SK-N-SH (cell line): ENCODE results near the gene ABCB1. TPM values are rescaled to one million over a fixed set of nuclear protein-coding genes. Genes with fewer than 3 reads are reported as not detected.

Experiments
- CTCF ChIA-PET: fragments of 300-600, 350-600 bp; formaldehyde crosslinking; extraction: SDS; loops from one replicate; lab custom pipeline; 2021; lab: Yijun Ruan, JAX
- POLR2A ChIA-PET: fragments of 350-600 bp; sonication (Branson Sonifier 250); formaldehyde crosslinking; extraction: SDS; loops from one replicate; lab custom pipeline; 2020; ENCODE audit warnings: antibody characterized with exemption, inconsistent platforms; lab: Yijun Ruan, JAX
- DNase-seq: peaks from one replicate; pipeline ENCODE4 v3.0.0; 2012
- H2AFZ ChIP-seq: fragments of 200-600 bp; sonication (generic); 2 replicates; pipeline ENCODE4 v1.8.1; 2016; ENCODE audit warnings: antibody characterized with exemption, mild to moderate bottlenecking, low read depth
- H3F3A ChIP-seq: fragments of 200-600 bp; sonication (generic); replicated peaks from 2 replicates; pipeline ENCODE3; 2016; ENCODE audit warnings: antibody characterized with exemption, mild to moderate bottlenecking; ENCODE audit not compliant: insufficient read depth
- H3K27ac ChIP-seq, 2 experiments: fragments of 200-500 bp in 1 of 2; fragments of 200-600 bp in 1 of 2; sonication (Bioruptor generic) in 1 of 2; sonication (generic), shearing (Covaris generic) in 1 of 2; 2 replicates each; pipeline versions ENCODE4 v1.5.1 to v1.6.1; 2014 to 2016; ENCODE audit warnings: low read depth in 2 of 2, inconsistent platforms in 1 of 2, low read length in 1 of 2, mild to moderate bottlenecking in 1 of 2, mixed read lengths in 1 of 2
- H3K27me3 ChIP-seq: fragments of 200-600 bp; sonication (generic), shearing (Covaris generic); 2 replicates; pipeline ENCODE4 v1.6.1; 2016; ENCODE audit warnings: mixed run types; ENCODE audit not compliant: insufficient read depth
- H3K36me3 ChIP-seq, 2 experiments: fragments of 200-500 bp in 1 of 2; fragments of 200-600 bp in 1 of 2; sonication (Bioruptor generic) in 1 of 2; sonication (generic) in 1 of 2; replicated peaks in 1 of 2; 2 replicates each; pipeline versions ENCODE3 to v1.5.1; 2014 to 2016; ENCODE audit warnings: low read length in 1 of 2, mild to moderate bottlenecking in 1 of 2; ENCODE audit not compliant: insufficient read depth in 2 of 2, control insufficient read depth in 1 of 2
- H3K4me1 ChIP-seq, 2 experiments: fragments of 200-500 bp in 1 of 2; fragments of 200-600 bp in 1 of 2; sonication (Bioruptor generic) in 1 of 2; sonication (generic), shearing (Covaris generic) in 1 of 2; 2 replicates each; pipeline versions ENCODE4 v1.5.1 to v1.6.1; 2014 to 2016; ENCODE audit warnings: low read depth in 1 of 2, low read length in 1 of 2, mixed run types in 1 of 2; ENCODE audit not compliant: insufficient read depth in 2 of 2, control insufficient read depth in 1 of 2
- H3K4me2 ChIP-seq: fragments of 200-600 bp; sonication (generic), shearing (Covaris generic); 2 replicates; pipeline ENCODE4 v1.6.1; 2017; ENCODE audit warnings: mixed run types
- H3K4me3 ChIP-seq, 2 experiments: fragments of 200-500 bp in 1 of 2; fragments of 200-600 bp in 1 of 2; sonication (Bioruptor generic) in 1 of 2; sonication (generic), shearing (Covaris generic) in 1 of 2; 2 replicates each; pipeline versions ENCODE4 v1.5.1 to v1.8.1; 2014 to 2016; ENCODE audit warnings: low read depth in 2 of 2, inconsistent platforms in 1 of 2, low read length in 1 of 2, mild to moderate bottlenecking in 1 of 2, mixed read lengths in 1 of 2, moderate library complexity in 1 of 2
- H3K79me2 ChIP-seq: fragments of 200-600 bp; sonication (generic); 2 replicates; pipeline ENCODE4 v1.8.1; 2017; ENCODE audit warnings: mild to moderate bottlenecking; ENCODE audit not compliant: insufficient read depth
- H3K9ac ChIP-seq: fragments of 200-600 bp; sonication (generic); 2 replicates; pipeline ENCODE4 v1.6.1; 2017; ENCODE audit warnings: mixed run types
- H3K9me2 ChIP-seq: fragments of 200-600 bp; sonication (generic); 2 replicates; pipeline ENCODE4 v1.6.1; 2017; ENCODE audit warnings: mixed run types
- H3K9me3 ChIP-seq: fragments of 200-600 bp; sonication (generic); 2 replicates; pipeline ENCODE4 v1.6.1; 2017; ENCODE audit warnings: mixed run types, mild to moderate bottlenecking, moderate library complexity
- H4K20me1 ChIP-seq: fragments of 200-600 bp; sonication (generic); 2 replicates; pipeline ENCODE4 v1.6.1; 2017; ENCODE audit warnings: mild to moderate bottlenecking, mixed run types; ENCODE audit not compliant: insufficient read depth
- CHD2 ChIP-seq: fragments of 150-350 bp; IDR thresholded peaks from 2 replicates; pipeline ENCODE4 v1.6.1; 2018; ENCODE audit warnings: low read length; ENCODE audit not compliant: partially characterized antibody
- FOSL2 ChIP-seq: IDR thresholded peaks from 2 replicates; pipeline ENCODE4 v1.4.0; 2012; ENCODE audit warnings: low read depth, mild to moderate bottlenecking, moderate library complexity, borderline replicate concordance
- GATA2 ChIP-seq: sonication (generic); formaldehyde crosslinking; IDR thresholded peaks from 2 replicates; pipeline ENCODE4 v1.5.0; 2020; ENCODE audit warnings: mild to moderate bottlenecking, missing genetic modification reagents
- IRF3 ChIP-seq: fragments of 150-350 bp; IDR thresholded peaks from 2 replicates; pipeline ENCODE4 v1.6.1; 2016; ENCODE audit warnings: mild to moderate bottlenecking, low read depth, low read length
- POLR2AphosphoS5 ChIP-seq: IDR thresholded peaks from 2 replicates; pipeline ENCODE4 v1.6.1; 2012; ENCODE audit warnings: low read depth, low read length
- RAD21 ChIP-seq: IDR thresholded peaks from 2 replicates; pipeline ENCODE4 v1.6.1; 2012; ENCODE audit warnings: mild to moderate bottlenecking, low read length
- RCOR1 ChIP-seq: fragments of 150-350 bp; IDR thresholded peaks from 2 replicates; pipeline ENCODE4 v1.6.1; 2017; ENCODE audit warnings: antibody characterized with exemption, low read length
- RFX5 ChIP-seq: IDR thresholded peaks from 2 replicates; pipeline ENCODE4 v1.6.1; 2012; ENCODE audit warnings: mild to moderate bottlenecking, improper control_type of control experiment, low read length
- SIN3A ChIP-seq: IDR thresholded peaks from 2 replicates; pipeline ENCODE4 v1.6.1; 2012; ENCODE audit warnings: low read depth, mild to moderate bottlenecking, low read length, moderate library complexity, borderline replicate concordance
- TCF12 ChIP-seq: IDR thresholded peaks from 2 replicates; pipeline ENCODE4 v1.4.0; 2012
- ZBTB33 ChIP-seq: IDR thresholded peaks from 2 replicates; pipeline ENCODE4 v1.4.0; 2012; ENCODE audit warnings: low read depth, borderline replicate concordance
- WGBS: methylation state at CpG from one replicate; pipeline ENCODE4 v1.1.6; 2017; ENCODE audit warnings: low lambda C conversion rate; 5-methylcytosine and 5-hydroxymethylcytosine counted together
- polyA plus RNA-seq, 3 experiments: library from polyadenylated mRNA; depleted of rRNA; stranded (reverse); fragments of >200 nt; gene quantifications; 2 replicates each; pipeline ENCODE4 v1.2.3, GENCODE V29; 2012

ABCB1 gene
- polyA plus RNA-seq, 1 of the 3 experiments (the other 2 are of a cell fraction): 2.0 TPM

- Histone ChIP-seq H3K4me2 (no peak overlapping the region), H3K27ac (no peak overlapping the region), H3K9me3 (no peaks in the 10 kb centered on the region), H2AFZ (no peak overlapping the region), H3K9ac (no peak overlapping the region), H3K9me2 (no peaks in the 10 kb centered on the region; the same call in 1 of the 2 replicates), H3K27me3 (no peaks in the 10 kb centered on the region), H3K36me3 (peaks cover 0 to 28% of the 10 kb centered on the region in 2 experiments), H3K79me2 (no peaks in the 10 kb centered on the region), H3K4me3 (no peak overlapping the region), H3F3A (no peaks in the 10 kb centered on the region), H4K20me1 (no peaks in the 10 kb centered on the region), H3K4me1 (no peaks in the 10 kb centered on the region; a peak in 2 of 4 replicates)
- ChIA-PET CTCF (interaction anchor here (1.0 kb wide), 1 partner anchor 16 kb away, joined by 3 read pairs; no protein-coding TSS in a partner anchor), POLR2A (no interaction called here)
- TF ChIP-seq TCF12 (no peak), RAD21 (no peak)
- WGBS: 45% methylated on average over 4 of the region's 4 CpGs
- DNase-seq: no peak
These were observed 39.0 kb downstream of the ABCB1 start for GRCh38 chr7:87561702-87562101.

DNA sequence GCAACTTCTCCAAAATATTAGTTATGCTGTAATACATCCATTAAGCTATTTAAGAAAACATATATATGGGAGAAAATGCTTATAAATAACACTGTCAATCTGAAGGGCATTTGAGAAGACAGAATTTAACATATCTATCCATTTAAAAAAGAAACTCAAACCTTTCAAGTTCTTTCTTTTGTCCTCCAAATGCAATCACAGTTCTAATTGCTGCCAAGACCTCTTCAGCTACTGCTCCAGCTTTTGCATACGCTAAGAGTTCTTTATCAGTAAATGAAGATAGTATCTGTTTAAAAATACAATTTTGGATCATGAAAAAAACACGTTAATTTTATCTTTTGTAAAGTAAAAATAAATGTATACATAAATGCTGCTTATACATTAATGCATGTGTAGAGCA is 39.6 kb downstream of the ABCB1 start:
- no peak for DNase-seq
- Histone ChIP-seq H3K79me2 (no peaks in the 10 kb centered on the region), H3K27ac (no peak overlapping the region; a peak in 1 of 4 replicates), H3K4me3 (no peak overlapping the region), H3F3A (no peaks in the 10 kb centered on the region), H3K27me3 (no peaks in the 10 kb centered on the region), H4K20me1 (no peaks in the 10 kb centered on the region), H3K4me1 (no peaks in the 10 kb centered on the region; a peak in 2 of 4 replicates), H3K9ac (no peak overlapping the region), H2AFZ (no peak overlapping the region), H3K9me3 (no peaks in the 10 kb centered on the region), H3K4me2 (no peak overlapping the region), H3K9me2 (no peaks in the 10 kb centered on the region; the same call in 1 of the 2 replicates), H3K36me3 (peaks cover 0 to 28% of the 10 kb centered on the region in 2 experiments)
- TF ChIP-seq POLR2AphosphoS5 (no peak), RFX5 (no peak), SIN3A (no peak), IRF3 (no peak), FOSL2 (no peak), CHD2 (no peak)
- ChIA-PET CTCF (no interaction called here), POLR2A (no interaction called here)
- 38% methylated on average over 2 of the region's 2 CpGs for WGBS

GRCh38 chr7:87552351-87552900 is 48.3 kb downstream of the ABCB1 start:
- no peaks in the 10 kb centered on the region for H3F3A ChIP-seq
- WGBS: 51% methylated on average over 3 of the region's 3 CpGs
- H3K4me3 ChIP-seq: no peak overlapping the region
- ChIA-PET POLR2A (no interaction called here), CTCF (interaction anchor here (1.3 to 1.6 kb wide), 2 partner anchors 11 to 19 kb away, joined by 3 to 6 read pairs; no protein-coding TSS in a partner anchor)
- no peaks in the 10 kb centered on the region for H3K9me2 ChIP-seq
- H3K36me3 ChIP-seq: peaks cover 0 to 11% of the 10 kb centered on the region in 2 experiments
- H3K27me3 ChIP-seq: no peaks in the 10 kb centered on the region
- no peaks in the 10 kb centered on the region for H4K20me1 ChIP-seq
- H3K9me3 ChIP-seq: no peaks in the 10 kb centered on the region
- H3K27ac ChIP-seq: no peak overlapping the region
- H3K9ac ChIP-seq: no peak overlapping the region
- no peak overlapping the region for H3K4me2 ChIP-seq
- peaks cover 0 to 3% of the 10 kb centered on the region in 2 experiments; a peak in 1 of 4 replicates for H3K4me1 ChIP-seq
- no peaks in the 10 kb centered on the region for H3K79me2 ChIP-seq
- no peak for TF ChIP-seq ZBTB33
- TF ChIP-seq RCOR1: no peak
- peak; percentile 42; the same call in 1 of the 2 replicates for TF ChIP-seq GATA2 (CRISPR knock-in tag)
- no peak overlapping the region for H2AFZ ChIP-seq
- DNase-seq: peak; percentile 23
